ENCODE data around the gene PAX2.
A peak's percentile ranks its signal among the peaks of the same experiment; 100 is the strongest.

The PAX2 gene

GRCh38 chr10:100864036-100864885 lies 118.9 kb downstream of the PAX2 start:
- no peak for DNase-seq

- DNase-seq = no peak
Observed at GRCh38 chr10:100864978-100865377, 119.6 kb downstream of the PAX2 start.

GRCh38 chr10:100866010-100866409 lies 120.6 kb downstream of the PAX2 start:
- no peak for DNase-seq

- no peak for DNase-seq
Observed at GRCh38 chr10:100866575-100867098, 121.3 kb downstream of the PAX2 start.

- DNase-seq = no peak
Observed at GRCh38 chr10:100867261-100867963, 122.0 kb downstream of the PAX2 start.

- no peak for DNase-seq
Observed at GRCh38 chr10:100868382-100868781, 123.0 kb downstream of the PAX2 start.

GRCh38 chr10:100869399-100869798 lies 124.0 kb downstream of the PAX2 start:
- DNase-seq = no peak

GRCh38 chr10:100872034-100872791 lies 126.8 kb downstream of the PAX2 start:
- DNase-seq = peak; percentile 54

GRCh38 chr10:100873146-100873826 lies 127.9 kb downstream of the PAX2 start:
- no peak for DNase-seq

GRCh38 chr10:100873827-100874326 lies 128.5 kb downstream of the PAX2 start:
- no peak for DNase-seq

GRCh38 chr10:100874702-100875483 lies 129.5 kb downstream of the PAX2 start:
- DNase-seq = no peak

GRCh38 chr10:100875484-100876166 lies 130.2 kb downstream of the PAX2 start:
- no peak for DNase-seq

- no peak for DNase-seq
Observed at GRCh38 chr10:100876585-100877460, 131.4 kb downstream of the PAX2 start.

GRCh38 chr10:100877461-100877850 lies 132.1 kb downstream of the PAX2 start:
- DNase-seq = no peak

GRCh38 chr10:100878291-100878910 lies 133.0 kb downstream of the PAX2 start:
- DNase-seq = peak; percentile 27
